Fibroblast of lung (primary cell): ENCODE data around the gene INAFM1. TPM values are rescaled to one million over a fixed set of nuclear protein-coding genes. Genes with fewer than 3 reads are reported as not detected.

Experiments used
- DNase-seq, 2 donors: peaks; one replicate each; pipeline versions ENCODE4 v3.0.0 to v3.0.0-alpha.2; 2010; ENCODE audit warnings: low read depth in 2 of 2
- H2AFZ ChIP-seq: 2 replicates; pipeline ENCODE4 v1.5.1; 2012; ENCODE audit warnings: low read length, control low read depth, inconsistent platforms
- H3K27ac ChIP-seq: 2 replicates; pipeline ENCODE4 v1.5.1; 2011; ENCODE audit warnings: low read length, control low read depth; ENCODE audit not compliant: insufficient read depth
- H3K27me3 ChIP-seq: 2 replicates; pipeline ENCODE4 v1.5.1; 2011; ENCODE audit warnings: mild to moderate bottlenecking, low read length; ENCODE audit not compliant: control insufficient read depth, insufficient read depth
- H3K36me3 ChIP-seq: 2 replicates; pipeline ENCODE4 v1.5.1; 2011; ENCODE audit warnings: low read length; ENCODE audit not compliant: control insufficient read depth, insufficient read depth
- H3K4me1 ChIP-seq: 2 replicates; pipeline ENCODE4 v1.5.1; 2011; ENCODE audit warnings: low read length; ENCODE audit not compliant: control insufficient read depth, insufficient read depth; ENCODE audit errors: extremely low read depth
- H3K4me2 ChIP-seq: 2 replicates; pipeline ENCODE4 v1.5.1; 2011; ENCODE audit warnings: low read length, control low read depth; ENCODE audit not compliant: insufficient read depth; ENCODE audit errors: extremely low read depth
- H3K4me3 ChIP-seq, 4 experiments: fragments of 200-600 bp in 1 of 4; sonication (generic) in 1 of 4; replicated peaks in 1 of 4; 2 replicates each; pipeline ENCODE4 v1.5.1; 2011 to 2016; ENCODE audit warnings: low read length in 4 of 4, low read depth in 3 of 4, mild to moderate bottlenecking in 3 of 4, control low read depth in 2 of 4, inconsistent platforms in 1 of 4, mixed read lengths in 1 of 4; ENCODE audit not compliant: insufficient read depth in 1 of 4; ENCODE audit errors: control extremely low read depth in 1 of 4
- H3K79me2 ChIP-seq: 2 replicates; pipeline ENCODE4 v1.5.1; 2012; ENCODE audit warnings: mild to moderate bottlenecking, low read length, inconsistent platforms; ENCODE audit not compliant: control insufficient read depth, insufficient read depth
- H3K9ac ChIP-seq: 2 replicates; pipeline ENCODE4 v1.5.1; 2011; ENCODE audit warnings: mild to moderate bottlenecking, low read length, control low read depth; ENCODE audit not compliant: insufficient read depth
- H3K9me3 ChIP-seq: 2 replicates; pipeline ENCODE4 v1.5.1; 2012; ENCODE audit warnings: low read depth, low read length; ENCODE audit not compliant: control insufficient read depth, insufficient read depth
- H4K20me1 ChIP-seq: 2 replicates; pipeline ENCODE4 v1.5.1; 2011; ENCODE audit warnings: low read length; ENCODE audit not compliant: control insufficient read depth, insufficient read depth; ENCODE audit errors: extremely low read depth
- EZH2 ChIP-seq: IDR thresholded peaks from 2 replicates; pipeline ENCODE4 v1.5.1; 2012; ENCODE audit warnings: low read length, control low read depth, mild to moderate bottlenecking; ENCODE audit errors: missing control alignments
- polyA plus RNA-seq, 2 donors: library from polyadenylated mRNA; depleted of rRNA in 1 of 2; stranded (reverse) in 1 of 2; unstranded in 1 of 2; fragments of >200 nt; gene quantifications; 2 replicates each; pipeline ENCODE4 v1.2.1, GENCODE V29; 2011 to 2012; ENCODE audit warnings: missing spikeins in 1 of 2
- total RNA-seq: library from RNA; depleted of rRNA; stranded (reverse); fragments of >200 nt; gene quantifications from 2 replicates; pipeline ENCODE4 v1.2.1, GENCODE V29; 2014
- TF ChIP-seq, protein P1 (sequence below), 2 donors: IDR thresholded peaks in 1 of 2; conservative IDR thresholded peaks in 1 of 2; 1 replicate in 1 of 2; 2 replicates in 1 of 2; pipeline ENCODE4 v1.5.1; 2011 to 2012; ENCODE audit warnings: low read length in 2 of 2, control low read depth in 1 of 2, inconsistent platforms in 1 of 2, low read depth in 1 of 2, mild to moderate bottlenecking in 1 of 2

The INAFM1 gene
- total and polyA plus RNA-seq, 2 donors (not counting 1 experiment from before 2014, with no cell fraction given), result 2.0 to 3.6 TPM

GRCh38 chr19:47316513-47316912 is 41.8 kb downstream of the INAFM1 start:
- H3K4me2 ChIP-seq, result no peak overlapping the region

DNA sequence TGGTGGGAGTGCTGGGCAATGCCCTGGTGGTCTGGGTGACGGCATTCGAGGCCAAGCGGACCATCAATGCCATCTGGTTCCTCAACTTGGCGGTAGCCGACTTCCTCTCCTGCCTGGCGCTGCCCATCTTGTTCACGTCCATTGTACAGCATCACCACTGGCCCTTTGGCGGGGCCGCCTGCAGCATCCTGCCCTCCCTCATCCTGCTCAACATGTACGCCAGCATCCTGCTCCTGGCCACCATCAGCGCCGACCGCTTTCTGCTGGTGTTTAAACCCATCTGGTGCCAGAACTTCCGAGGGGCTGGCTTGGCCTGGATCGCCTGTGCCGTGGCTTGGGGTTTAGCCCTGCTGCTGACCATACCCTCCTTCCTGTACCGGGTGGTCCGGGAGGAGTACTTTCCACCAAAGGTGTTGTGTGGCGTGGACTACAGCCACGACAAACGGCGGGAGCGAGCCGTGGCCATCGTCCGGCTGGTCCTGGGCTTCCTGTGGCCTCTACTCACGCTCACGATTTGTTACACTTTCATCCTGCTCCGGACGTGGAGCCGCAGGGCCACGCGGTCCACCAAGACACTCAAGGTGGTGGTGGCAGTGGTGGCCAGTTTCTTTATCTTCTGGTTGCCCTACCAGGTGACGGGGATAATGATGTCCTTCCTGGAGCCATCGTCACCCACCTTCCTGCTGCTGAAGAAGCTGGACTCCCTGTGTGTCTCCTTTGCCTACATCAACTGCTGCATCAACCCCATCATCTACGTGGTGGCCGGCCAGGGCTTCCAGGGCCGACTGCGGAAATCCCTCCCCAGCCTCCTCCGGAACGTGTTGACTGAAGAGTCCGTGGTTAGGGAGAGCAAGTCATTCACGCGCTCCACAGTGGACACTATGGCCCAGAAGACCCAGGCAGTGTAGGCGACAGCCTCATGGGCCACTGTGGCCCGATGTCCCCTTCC is 45.5 kb downstream of the INAFM1 start:
- no peak for TF ChIP-seq EZH2
- TF ChIP-seq, protein P1, sequence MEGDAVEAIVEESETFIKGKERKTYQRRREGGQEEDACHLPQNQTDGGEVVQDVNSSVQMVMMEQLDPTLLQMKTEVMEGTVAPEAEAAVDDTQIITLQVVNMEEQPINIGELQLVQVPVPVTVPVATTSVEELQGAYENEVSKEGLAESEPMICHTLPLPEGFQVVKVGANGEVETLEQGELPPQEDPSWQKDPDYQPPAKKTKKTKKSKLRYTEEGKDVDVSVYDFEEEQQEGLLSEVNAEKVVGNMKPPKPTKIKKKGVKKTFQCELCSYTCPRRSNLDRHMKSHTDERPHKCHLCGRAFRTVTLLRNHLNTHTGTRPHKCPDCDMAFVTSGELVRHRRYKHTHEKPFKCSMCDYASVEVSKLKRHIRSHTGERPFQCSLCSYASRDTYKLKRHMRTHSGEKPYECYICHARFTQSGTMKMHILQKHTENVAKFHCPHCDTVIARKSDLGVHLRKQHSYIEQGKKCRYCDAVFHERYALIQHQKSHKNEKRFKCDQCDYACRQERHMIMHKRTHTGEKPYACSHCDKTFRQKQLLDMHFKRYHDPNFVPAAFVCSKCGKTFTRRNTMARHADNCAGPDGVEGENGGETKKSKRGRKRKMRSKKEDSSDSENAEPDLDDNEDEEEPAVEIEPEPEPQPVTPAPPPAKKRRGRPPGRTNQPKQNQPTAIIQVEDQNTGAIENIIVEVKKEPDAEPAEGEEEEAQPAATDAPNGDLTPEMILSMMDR (conservative IDR thresholded peaks at IDR 0.05 in 1 of 2, IDR thresholded peaks at IDR 0.05 in 1 of 2; ENCODE audit: low read depth in 1 of 2, low read length in 2 of 2), result no peak
- H3K9me3 ChIP-seq, result no peaks in the 10 kb centered on the region
- no peak overlapping the region for H2AFZ ChIP-seq
- no peak overlapping the region for H3K27ac ChIP-seq
- H3K4me2 ChIP-seq, result no peak overlapping the region
- DNase-seq, result no peak
- peaks cover 11% of the 10 kb centered on the region for H3K27me3 ChIP-seq
- H3K4me3 ChIP-seq, result no peak overlapping the region
- H3K79me2 ChIP-seq, result no peaks in the 10 kb centered on the region
- H4K20me1 ChIP-seq, result no peaks in the 10 kb centered on the region
- H3K4me1 ChIP-seq, result peaks cover 2% of the 10 kb centered on the region
- H3K9ac ChIP-seq, result no peak overlapping the region
- no peaks in the 10 kb centered on the region for H3K36me3 ChIP-seq

More at GRCh38 chr19:47316513-47316912, 41.8 kb downstream of the INAFM1 start:
- Histone ChIP-seq H3K9ac (no peak overlapping the region), H3K9me3 (no peaks in the 10 kb centered on the region), H3K4me1 (peaks cover 2% of the 10 kb centered on the region), H3K27ac (no peak overlapping the region), H2AFZ (no peak overlapping the region), H3K36me3 (no peaks in the 10 kb centered on the region), H4K20me1 (no peaks in the 10 kb centered on the region), H3K4me3 (no peak overlapping the region), H3K79me2 (no peaks in the 10 kb centered on the region), H3K27me3 (no peaks in the 10 kb centered on the region)
- no peak for TF ChIP-seq EZH2
- TF ChIP-seq, protein P1 (conservative IDR thresholded peaks at IDR 0.05 in 1 of 2, IDR thresholded peaks at IDR 0.05 in 1 of 2; ENCODE audit: low read depth in 1 of 2, low read length in 2 of 2), result no peak
- DNase-seq, result no peak

DNA sequence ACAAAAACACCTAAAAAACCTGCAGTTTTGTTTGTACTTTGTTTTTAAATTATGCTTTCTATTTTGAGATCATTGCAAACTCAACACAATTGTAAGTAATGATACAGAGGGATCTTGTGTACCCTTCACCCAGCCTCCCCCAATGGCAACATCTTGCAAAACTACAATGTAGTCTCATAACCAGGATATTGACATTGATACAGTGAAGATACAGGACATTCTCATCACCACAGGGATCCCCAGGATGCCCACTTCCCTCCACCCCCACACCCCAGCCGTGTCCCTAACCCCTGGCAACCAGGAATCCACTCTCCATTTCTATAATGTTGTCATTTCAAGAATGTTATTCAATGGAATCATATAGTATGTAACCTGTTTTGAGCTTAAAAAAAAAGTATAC is 46.9 kb downstream of the INAFM1 start:
- no peak overlapping the region for H3K27ac ChIP-seq
- H3K9ac ChIP-seq, result no peak overlapping the region
- H4K20me1 ChIP-seq, result no peaks in the 10 kb centered on the region
- H3K4me1 ChIP-seq, result no peaks in the 10 kb centered on the region
- H2AFZ ChIP-seq, result no peak overlapping the region
- H3K9me3 ChIP-seq, result no peaks in the 10 kb centered on the region
- no peak for DNase-seq
- no peak for TF ChIP-seq EZH2
- TF ChIP-seq, protein P1 (conservative IDR thresholded peaks at IDR 0.05 in 1 of 2, IDR thresholded peaks at IDR 0.05 in 1 of 2; ENCODE audit: low read depth in 1 of 2, low read length in 2 of 2), result no peak
- H3K27me3 ChIP-seq, result peaks cover 11% of the 10 kb centered on the region
- no peak overlapping the region for H3K4me3 ChIP-seq
- H3K79me2 ChIP-seq, result no peaks in the 10 kb centered on the region
- H3K4me2 ChIP-seq, result no peak overlapping the region
- no peaks in the 10 kb centered on the region for H3K36me3 ChIP-seq
